Right atrium auricular region (tissue), 2 donors: ENCODE data around the gene SYNE2. TPM values are rescaled to one million over a fixed set of nuclear protein-coding genes. Genes with fewer than 3 reads are reported as not detected.
"Not testable (repeated sequence)": the region's sequence is repeated elsewhere in the genome, so short reads cannot be mapped to it uniquely, and the experiment has no call there.

Source experiments
- DNase-seq: peaks from one replicate; pipeline ENCODE4 v3.0.0-alpha.2; 2019; ENCODE audit warnings: low spot score
- H3K27ac ChIP-seq, 2 donors: fragments of 200-600 bp; sonication (generic); 1 replicate in 1 of 2; 2 replicates in 1 of 2; pipeline ENCODE4 v1.5.1; 2016 to 2019
- H3K27me3 ChIP-seq, 2 donors: fragments of 200-600 bp; sonication (generic); one replicate each; pipeline versions ENCODE4 v1.5.1 to v1.6.0; 2017 to 2019
- H3K36me3 ChIP-seq: fragments of 200-600 bp; sonication (generic); one replicate; pipeline ENCODE4 v1.5.1; 2016
- H3K4me1 ChIP-seq, 2 donors: fragments of 200-600 bp; sonication (generic); one replicate each; pipeline versions ENCODE4 v1.5.1 to v1.6.0; 2017 to 2019
- H3K4me3 ChIP-seq, 2 donors: fragments of 200-600 bp; sonication (generic); 1 replicate in 1 of 2; 2 replicates in 1 of 2; pipeline ENCODE4 v1.5.1; 2017 to 2019; ENCODE audit warnings: mild to moderate bottlenecking in 1 of 2, moderate library complexity in 1 of 2
- H3K9me3 ChIP-seq, 2 donors: fragments of 200-600 bp; sonication (generic); one replicate each; pipeline ENCODE4 v1.5.1; 2019
- total RNA-seq, 2 donors: library from RNA; depleted of rRNA; stranded (reverse); fragments of >200 nt; gene quantifications; one replicate each; pipeline ENCODE4 v1.1.0, GENCODE V29; 2016
- TF ChIP-seq, protein P1 (sequence below), 2 donors: fragments of 200-600 bp; sonication (generic); IDR thresholded peaks; one replicate each; pipeline ENCODE4 v1.5.1; 2019; ENCODE audit warnings: antibody characterized with exemption in 2 of 2

The SYNE2 gene
- total RNA-seq, 2 donors from 2014 or later, result 149 to 202 TPM

- Histone ChIP-seq H3K36me3 (no peaks in the 10 kb centered on the region), H3K4me3 (no peak overlapping the region), H3K4me1 (peaks cover 0 to 5% of the 10 kb centered on the region in 2 donors), H3K9me3 (no peaks in the 10 kb centered on the region), H3K27ac (no peak overlapping the region), H3K27me3 (no peaks in the 10 kb centered on the region)
- TF ChIP-seq, protein P1, sequence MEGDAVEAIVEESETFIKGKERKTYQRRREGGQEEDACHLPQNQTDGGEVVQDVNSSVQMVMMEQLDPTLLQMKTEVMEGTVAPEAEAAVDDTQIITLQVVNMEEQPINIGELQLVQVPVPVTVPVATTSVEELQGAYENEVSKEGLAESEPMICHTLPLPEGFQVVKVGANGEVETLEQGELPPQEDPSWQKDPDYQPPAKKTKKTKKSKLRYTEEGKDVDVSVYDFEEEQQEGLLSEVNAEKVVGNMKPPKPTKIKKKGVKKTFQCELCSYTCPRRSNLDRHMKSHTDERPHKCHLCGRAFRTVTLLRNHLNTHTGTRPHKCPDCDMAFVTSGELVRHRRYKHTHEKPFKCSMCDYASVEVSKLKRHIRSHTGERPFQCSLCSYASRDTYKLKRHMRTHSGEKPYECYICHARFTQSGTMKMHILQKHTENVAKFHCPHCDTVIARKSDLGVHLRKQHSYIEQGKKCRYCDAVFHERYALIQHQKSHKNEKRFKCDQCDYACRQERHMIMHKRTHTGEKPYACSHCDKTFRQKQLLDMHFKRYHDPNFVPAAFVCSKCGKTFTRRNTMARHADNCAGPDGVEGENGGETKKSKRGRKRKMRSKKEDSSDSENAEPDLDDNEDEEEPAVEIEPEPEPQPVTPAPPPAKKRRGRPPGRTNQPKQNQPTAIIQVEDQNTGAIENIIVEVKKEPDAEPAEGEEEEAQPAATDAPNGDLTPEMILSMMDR (IDR thresholded peaks at IDR 0.05), result no peak
- no peak for DNase-seq
Measured at GRCh38 chr14:63867933-63868921, 15.4 kb downstream of the SYNE2 start.

DNA sequence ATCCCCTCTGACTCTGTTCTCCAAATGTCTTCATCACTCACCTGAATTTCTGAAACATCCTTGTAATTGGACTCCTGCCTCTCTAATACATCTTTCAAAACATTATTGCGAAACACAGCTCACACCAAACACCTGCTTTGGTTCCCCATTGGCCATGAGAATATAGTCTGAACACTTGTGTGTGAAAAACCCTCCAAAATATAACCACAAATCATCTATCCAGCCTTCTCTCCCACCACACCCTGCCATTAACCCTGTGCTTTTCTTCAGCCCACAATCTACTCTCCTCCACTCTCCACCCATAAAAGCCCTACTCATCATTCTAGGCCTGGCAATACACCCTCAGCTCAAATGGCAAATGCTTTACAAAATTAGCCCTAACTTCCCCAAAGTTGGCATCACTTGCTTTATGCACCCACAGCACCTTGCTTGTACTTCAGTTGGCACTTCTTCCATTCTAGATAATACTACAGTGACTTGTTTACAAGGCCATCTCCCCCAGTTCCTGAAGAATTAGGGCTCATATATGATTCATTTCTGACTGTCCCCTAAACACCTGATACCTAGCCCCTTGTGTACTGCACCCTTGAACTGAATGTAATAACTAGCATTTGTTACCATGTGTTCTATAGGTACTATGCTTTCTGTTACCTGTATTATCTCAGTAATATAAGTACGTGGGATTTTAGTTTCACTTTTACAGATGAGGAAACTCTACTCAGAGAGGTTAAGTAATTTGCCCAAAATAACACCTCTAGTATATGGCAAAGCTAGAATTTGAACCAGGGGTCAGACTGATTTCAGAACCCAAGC, 17.3 kb downstream of the SYNE2 start:
- H3K9me3 ChIP-seq, H3K27me3 ChIP-seq, H3K4me3 ChIP-seq, H3K36me3 ChIP-seq, DNase-seq, H3K27ac ChIP-seq: not testable (repeated sequence)
- H3K4me1 ChIP-seq, result peaks cover 0 to 17% of the 10 kb centered on the region in 2 donors

GRCh38 chr14:63870753-63871037, 17.9 kb downstream of the SYNE2 start:
- DNase-seq, H3K36me3 ChIP-seq, H3K27me3 ChIP-seq, H3K9me3 ChIP-seq, H3K4me3 ChIP-seq, H3K27ac ChIP-seq: not testable (repeated sequence)
- peaks cover 0 to 22% of the 10 kb centered on the region in 2 donors for H3K4me1 ChIP-seq

GRCh38 chr14:63874223-63874622, 21.4 kb downstream of the SYNE2 start:
- Histone ChIP-seq H3K27ac (peak overlapping the region; percentile 56 to 81), H3K4me1 (peaks cover 0 to 46% of the 10 kb centered on the region in 2 donors), H3K9me3 (no peaks in the 10 kb centered on the region), H3K27me3 (no peaks in the 10 kb centered on the region), H3K36me3 (no peaks in the 10 kb centered on the region), H3K4me3 (no peak overlapping the region)
- DNase-seq, result no peak
- TF ChIP-seq, protein P1 (IDR thresholded peaks at IDR 0.05), result no peak

DNA sequence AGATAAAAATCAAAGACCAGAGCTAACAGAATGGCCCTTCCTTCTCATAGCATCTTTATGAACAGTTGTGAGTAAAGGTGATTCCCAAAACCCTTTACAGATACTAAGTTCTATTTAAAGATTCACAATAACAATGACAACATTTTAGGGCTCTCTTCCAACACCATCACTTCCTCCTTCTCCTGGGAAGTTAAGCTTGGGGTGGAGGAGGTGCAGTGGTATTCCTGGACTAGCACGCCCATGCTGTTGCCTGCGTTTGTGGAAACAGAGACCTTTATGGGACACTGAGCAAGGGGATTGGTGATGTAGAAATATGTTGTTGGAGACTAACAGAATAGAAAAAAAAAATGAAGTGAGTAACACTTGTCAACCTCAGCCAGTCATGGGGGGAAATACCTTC, 22.5 kb downstream of the SYNE2 start:
- H3K9me3 ChIP-seq, result no peaks in the 10 kb centered on the region
- H3K27me3 ChIP-seq, result no peaks in the 10 kb centered on the region
- TF ChIP-seq, protein P1 (IDR thresholded peaks at IDR 0.05), result no peak
- H3K36me3 ChIP-seq, result no peaks in the 10 kb centered on the region
- H3K4me1 ChIP-seq, result peaks cover 0 to 49% of the 10 kb centered on the region in 2 donors
- DNase-seq, result no peak
- H3K4me3 ChIP-seq, result no peak overlapping the region
- H3K27ac ChIP-seq, result peak overlapping the region; percentile 57 to 81

- DNase-seq, result no peak
- Histone ChIP-seq H3K4me3 (no peak overlapping the region), H3K27me3 (no peaks in the 10 kb centered on the region), H3K4me1 (peaks cover 0 to 49% of the 10 kb centered on the region in 2 donors), H3K9me3 (no peaks in the 10 kb centered on the region), H3K36me3 (no peaks in the 10 kb centered on the region), H3K27ac (peak overlapping the region; percentile 15 to 81)
- TF ChIP-seq, protein P1 (IDR thresholded peaks at IDR 0.05), result no peak
Measured at GRCh38 chr14:63877550-63877939, 24.7 kb downstream of the SYNE2 start.
